Measurements from ENCODE around the gene NR5A1.

- TF ChIP-seq POLR2AphosphoS5 (IDR thresholded peaks at IDR 0.05) (no peak), POLR2A (IDR thresholded peaks at IDR 0.05) (no peak), CTCF (IDR thresholded peaks at IDR 0.05) (no peak)
Observed at GRCh38 chr9:124552273-124552605, 45.0 kb upstream of the NR5A1 start.

Data from suprapubic skin (tissue), 4 donors.